Lower leg skin (tissue), 3 donors: ENCODE results near the gene RABGGTA.

Experiments
- POLR2A ChIP-seq, 2 donors: fragments of 450-650 bp; IDR thresholded peaks; one replicate each; pipeline ENCODE4 v1.6.1; 2016 to 2017; ENCODE audit warnings: antibody characterized with exemption in 2 of 2, mild to moderate bottlenecking in 1 of 2, moderate library complexity in 1 of 2
- TF ChIP-seq, protein P1 (sequence below), 3 donors: fragments of 450-650 bp; IDR thresholded peaks; one replicate each; pipeline ENCODE4 v1.5.1; 2016; ENCODE audit warnings: antibody characterized with exemption in 3 of 3, mild to moderate bottlenecking in 3 of 3, moderate library complexity in 2 of 3

DNA sequence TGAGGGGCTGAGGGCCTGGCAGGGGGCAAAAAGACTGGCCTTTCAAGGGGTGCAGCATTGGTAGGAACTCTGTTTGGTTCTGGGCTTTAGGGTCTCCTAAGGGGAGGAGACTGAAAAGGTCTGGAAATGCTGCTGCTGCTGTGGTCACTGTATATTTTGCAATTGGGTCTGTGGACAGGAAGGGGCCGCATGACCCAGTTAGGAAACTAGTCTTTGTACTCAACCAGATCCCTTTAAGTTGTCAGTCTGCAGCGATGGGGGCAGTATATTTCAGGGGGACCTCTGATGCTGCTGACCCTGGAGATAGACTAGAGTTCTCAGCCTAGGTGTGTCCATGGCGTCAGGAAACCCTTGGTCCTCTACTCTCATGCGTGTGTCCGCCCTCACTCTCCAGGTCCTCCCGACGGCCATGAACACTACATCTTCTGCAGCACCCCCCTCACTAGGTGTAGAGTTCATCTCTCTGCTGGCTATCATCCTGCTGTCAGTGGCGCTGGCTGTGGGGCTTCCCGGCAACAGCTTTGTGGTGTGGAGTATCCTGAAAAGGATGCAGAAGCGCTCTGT lies 43.9 kb upstream of the RABGGTA start:
- TF ChIP-seq, protein P1, sequence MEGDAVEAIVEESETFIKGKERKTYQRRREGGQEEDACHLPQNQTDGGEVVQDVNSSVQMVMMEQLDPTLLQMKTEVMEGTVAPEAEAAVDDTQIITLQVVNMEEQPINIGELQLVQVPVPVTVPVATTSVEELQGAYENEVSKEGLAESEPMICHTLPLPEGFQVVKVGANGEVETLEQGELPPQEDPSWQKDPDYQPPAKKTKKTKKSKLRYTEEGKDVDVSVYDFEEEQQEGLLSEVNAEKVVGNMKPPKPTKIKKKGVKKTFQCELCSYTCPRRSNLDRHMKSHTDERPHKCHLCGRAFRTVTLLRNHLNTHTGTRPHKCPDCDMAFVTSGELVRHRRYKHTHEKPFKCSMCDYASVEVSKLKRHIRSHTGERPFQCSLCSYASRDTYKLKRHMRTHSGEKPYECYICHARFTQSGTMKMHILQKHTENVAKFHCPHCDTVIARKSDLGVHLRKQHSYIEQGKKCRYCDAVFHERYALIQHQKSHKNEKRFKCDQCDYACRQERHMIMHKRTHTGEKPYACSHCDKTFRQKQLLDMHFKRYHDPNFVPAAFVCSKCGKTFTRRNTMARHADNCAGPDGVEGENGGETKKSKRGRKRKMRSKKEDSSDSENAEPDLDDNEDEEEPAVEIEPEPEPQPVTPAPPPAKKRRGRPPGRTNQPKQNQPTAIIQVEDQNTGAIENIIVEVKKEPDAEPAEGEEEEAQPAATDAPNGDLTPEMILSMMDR (IDR thresholded peaks at IDR 0.05): no peak
- TF ChIP-seq POLR2A (IDR thresholded peaks at IDR 0.05): no peak
